Mesenchymal stem cell (in vitro differentiated cells and primary cell): ENCODE results near the gene CD59.

Source experiments
- DNase-seq: peaks from one replicate; pipeline ENCODE4 v3.0.0-alpha.2; 2013
- H2AFZ ChIP-seq: one replicate; pipeline ENCODE4 v1.6.1; 2013; ENCODE audit warnings: low read depth, mild to moderate bottlenecking, control low read depth, inconsistent platforms, low read length, moderate library complexity
- H2AK5ac ChIP-seq: 2 replicates; pipeline ENCODE4 v1.6.1; 2013; ENCODE audit warnings: low read length, moderate library complexity, mild to moderate bottlenecking, inconsistent platforms; ENCODE audit not compliant: severe bottlenecking
- H2BK120ac ChIP-seq: one replicate; pipeline ENCODE4 v1.6.1; 2013; ENCODE audit warnings: low read depth, mild to moderate bottlenecking, inconsistent platforms, low read length, moderate library complexity
- H2BK12ac ChIP-seq, 2 experiments: one replicate each; pipeline ENCODE4 v1.6.1; 2013; ENCODE audit warnings: inconsistent platforms in 2 of 2, low read length in 2 of 2, mild to moderate bottlenecking in 2 of 2, moderate library complexity in 2 of 2, control low read depth in 1 of 2
- H2BK15ac ChIP-seq: one replicate; pipeline ENCODE4 v1.6.1; 2013; ENCODE audit warnings: mild to moderate bottlenecking, low read depth, inconsistent platforms; ENCODE audit not compliant: poor library complexity, severe bottlenecking
- H2BK5ac ChIP-seq: 2 replicates; pipeline ENCODE4 v1.6.1; 2013; ENCODE audit warnings: low read depth, mild to moderate bottlenecking, low read length, control low read depth, inconsistent platforms; ENCODE audit not compliant: poor library complexity, severe bottlenecking
- H3K14ac ChIP-seq, 2 experiments: one replicate each; pipeline ENCODE4 v1.6.1; 2013; ENCODE audit warnings: inconsistent platforms in 2 of 2, low read length in 2 of 2, control low read depth in 1 of 2, mild to moderate bottlenecking in 1 of 2, moderate library complexity in 1 of 2
- H3K18ac ChIP-seq, 2 experiments: one replicate each; pipeline ENCODE4 v1.6.1; 2013; ENCODE audit warnings: inconsistent platforms in 2 of 2, low read length in 2 of 2, control low read depth in 1 of 2, low read depth in 1 of 2, mild to moderate bottlenecking in 1 of 2
- H3K23ac ChIP-seq, 2 experiments: one replicate each; pipeline ENCODE4 v1.6.1; 2013; ENCODE audit warnings: inconsistent platforms in 2 of 2, low read length in 2 of 2, mild to moderate bottlenecking in 2 of 2, moderate library complexity in 2 of 2, control low read depth in 1 of 2
- H3K27ac ChIP-seq: 2 replicates; pipeline ENCODE4 v1.5.1; 2013; ENCODE audit warnings: mild to moderate bottlenecking, moderate library complexity, low read length, control low read depth, inconsistent platforms; ENCODE audit not compliant: poor library complexity, severe bottlenecking
- H3K27me3 ChIP-seq, 2 experiments: 2 replicates each; pipeline versions ENCODE4 v1.6.1 to v1.7.0; 2013; ENCODE audit warnings: low read length in 2 of 2, mild to moderate bottlenecking in 2 of 2, moderate library complexity in 2 of 2, control low read depth in 1 of 2, inconsistent platforms in 1 of 2; ENCODE audit not compliant: control insufficient read depth in 1 of 2, insufficient read depth in 1 of 2
- H3K36me3 ChIP-seq, 2 experiments: 2 replicates each; pipeline versions ENCODE4 v1.6.1 to v1.7.0; 2013; ENCODE audit warnings: low read length in 2 of 2, control low read depth in 1 of 2, inconsistent platforms in 1 of 2, low read depth in 1 of 2, mild to moderate bottlenecking in 1 of 2; ENCODE audit not compliant: insufficient read depth in 2 of 2, control insufficient read depth in 1 of 2
- H3K4ac ChIP-seq, 2 experiments: one replicate each; pipeline ENCODE4 v1.6.1; 2013; ENCODE audit warnings: inconsistent platforms in 2 of 2, low read length in 2 of 2, mild to moderate bottlenecking in 2 of 2, moderate library complexity in 2 of 2, control low read depth in 1 of 2, low read depth in 1 of 2
- H3K4me1 ChIP-seq: 2 replicates; pipeline ENCODE4 v1.6.1; 2013; ENCODE audit warnings: low read depth, low read length, control low read depth; ENCODE audit not compliant: control insufficient read depth, insufficient read depth
- H3K4me2 ChIP-seq: 2 replicates; pipeline ENCODE4 v1.6.1; 2013; ENCODE audit warnings: low read length, mild to moderate bottlenecking, inconsistent platforms; ENCODE audit not compliant: poor library complexity, severe bottlenecking
- H3K4me3 ChIP-seq, 2 experiments: 2 replicates each; pipeline versions ENCODE4 v1.5.1 to v1.7.0; 2013; ENCODE audit warnings: low read length in 2 of 2, mild to moderate bottlenecking in 2 of 2, control low read depth in 1 of 2, low read depth in 1 of 2; ENCODE audit not compliant: insufficient read depth in 1 of 2
- H3K79me1 ChIP-seq: replicated peaks from 2 replicates; pipeline ENCODE4 v1.6.1; 2013; ENCODE audit warnings: mild to moderate bottlenecking, control low read depth, low read length, inconsistent platforms; ENCODE audit not compliant: poor library complexity, severe bottlenecking
- H3K9ac ChIP-seq: 2 replicates; pipeline ENCODE4 v1.7.0; 2013; ENCODE audit warnings: mild to moderate bottlenecking, low read length, moderate library complexity
- H3K9me3 ChIP-seq: 2 replicates; pipeline ENCODE4 v1.7.0; 2013; ENCODE audit warnings: mild to moderate bottlenecking, low read length; ENCODE audit not compliant: control insufficient read depth
- H4K8ac ChIP-seq: one replicate; pipeline ENCODE4 v1.6.1; 2013; ENCODE audit warnings: inconsistent platforms, mild to moderate bottlenecking, low read length, moderate library complexity
- H4K91ac ChIP-seq: one replicate; pipeline ENCODE4 v1.6.1; 2013; ENCODE audit warnings: mild to moderate bottlenecking, low read length, inconsistent platforms
- WGBS: methylation state at CpG from one replicate; pipeline ENCODE4 v1.1.7; 2013; ENCODE audit warnings: mixed read lengths; 5-methylcytosine and 5-hydroxymethylcytosine counted together

The CD59 gene

GRCh38 chr11:33773987-33774735, 37.9 kb upstream of the CD59 start, which contains the start of gene FBXO3:
FBXO3 (minus strand) TSS chr11:33774520; CDS start chr11:33774497, 23 bp downstream.
- H4K8ac ChIP-seq, result peak within 1 kb of the TSS; percentile 87
- peak within 1 kb of the TSS; percentile 95 for H2AFZ ChIP-seq

GRCh38 chr11:33773404-33773986, 37.3 kb upstream of the CD59 start:
- Histone ChIP-seq H3K4me3 (peak overlapping the region; percentile 82 to 90), H2BK5ac (no peak overlapping the region), H2AK5ac (no peak overlapping the region), H4K8ac (peak overlapping the region; percentile 87), H3K9ac (peak overlapping the region; percentile 85), H2BK12ac (no peak overlapping the region), H3K23ac (peak overlapping the region in 1 of 2 experiments; percentile 83), H3K9me3 (no peaks in the 10 kb centered on the region), H3K79me1 (peaks cover 22% of the 10 kb centered on the region), H2BK120ac (no peak overlapping the region), H3K27me3 (peaks cover 0 to 3% of the 10 kb centered on the region in 2 experiments), H3K4me2 (peak overlapping the region; percentile 96), H3K27ac (no peak overlapping the region), H3K4me1 (peaks cover 19% of the 10 kb centered on the region), H3K36me3 (peaks cover 0 to 14% of the 10 kb centered on the region in 2 experiments), H3K4ac (no peak overlapping the region), H3K18ac (no peak overlapping the region), H2BK15ac (no peak overlapping the region), H3K14ac (peak overlapping the region in 1 of 2 experiments; percentile 83), H2AFZ (peak overlapping the region; percentile 89), H4K91ac (no peak overlapping the region)
- peak; percentile 24 for DNase-seq
- WGBS, result 9% methylated on average over 22 of the region's 22 CpGs

More at GRCh38 chr11:33773987-33774735, 37.9 kb upstream of the CD59 start, which contains the start of gene FBXO3:
- no peaks in the 10 kb centered on the region for H3K9me3 ChIP-seq
- H2BK12ac ChIP-seq, result peak within 1 kb of the TSS in 1 of 2 experiments; percentile 7
- WGBS, result under 1% methylated on average over 56 of the region's 64 CpGs
- DNase-seq, result peak; percentile 74
- peaks cover 0 to 3% of the 10 kb centered on the region in 2 experiments for H3K27me3 ChIP-seq
- peak within 1 kb of the TSS; percentile 91 to 93 for H3K18ac ChIP-seq
- peak within 1 kb of the TSS; percentile 69 for H2BK5ac ChIP-seq
- no peak within 1 kb of the TSS for H2BK120ac ChIP-seq
- H3K79me1 ChIP-seq, result peaks cover 22% of the 10 kb centered on the region
- H3K4me3 ChIP-seq, result peak within 1 kb of the TSS; percentile 82 to 90
- peaks cover 0 to 10% of the 10 kb centered on the region in 2 experiments for H3K36me3 ChIP-seq
- H3K9ac ChIP-seq, result peak within 1 kb of the TSS; percentile 88
- H3K4me1 ChIP-seq, result peaks cover 20% of the 10 kb centered on the region
- peak within 1 kb of the TSS; percentile 14 for H3K27ac ChIP-seq
- peak within 1 kb of the TSS; percentile 6 to 83 for H3K14ac ChIP-seq
- H2BK15ac ChIP-seq, result no peak within 1 kb of the TSS
- H3K23ac ChIP-seq, result peak within 1 kb of the TSS in 1 of 2 experiments; percentile 83
- peak within 1 kb of the TSS; percentile 60 to 87 for H3K4ac ChIP-seq
- peak within 1 kb of the TSS; percentile 47 for H2AK5ac ChIP-seq
- peak within 1 kb of the TSS; percentile 96 for H3K4me2 ChIP-seq
- H4K91ac ChIP-seq, result peak within 1 kb of the TSS; percentile 48

- no peak overlapping the region for H4K8ac ChIP-seq
- H2AK5ac ChIP-seq, result no peak overlapping the region
- no peak overlapping the region for H3K27ac ChIP-seq
- no peak overlapping the region for H2BK15ac ChIP-seq
- H3K4me1 ChIP-seq, result peaks cover 13% of the 10 kb centered on the region
- H2BK120ac ChIP-seq, result no peak overlapping the region
- no peak overlapping the region for H4K91ac ChIP-seq
- peaks cover 22% of the 10 kb centered on the region for H3K79me1 ChIP-seq
- H3K18ac ChIP-seq, result no peak overlapping the region
- no peak overlapping the region for H3K4me2 ChIP-seq
- peak overlapping the region in 1 of 2 experiments; percentile 90 for H3K4me3 ChIP-seq
- no peak overlapping the region for H3K23ac ChIP-seq
- no peak overlapping the region for H2BK5ac ChIP-seq
- no peaks in the 10 kb centered on the region for H3K9me3 ChIP-seq
- no peak overlapping the region for H3K4ac ChIP-seq
- DNase-seq, result no peak
- H3K27me3 ChIP-seq, result peaks cover 0 to under 1% of the 10 kb centered on the region in 2 experiments
- no peak overlapping the region for H2BK12ac ChIP-seq
- no peak overlapping the region for H3K9ac ChIP-seq
- H3K36me3 ChIP-seq, result peaks cover 0 to 20% of the 10 kb centered on the region in 2 experiments
- H3K14ac ChIP-seq, result no peak overlapping the region
- H2AFZ ChIP-seq, result no peak overlapping the region
- 86% methylated on average over 1 of the region's 1 CpG for WGBS
Observed at GRCh38 chr11:33772870-33773269, 36.6 kb upstream of the CD59 start.

- Histone ChIP-seq H3K79me1 (peaks cover 22% of the 10 kb centered on the region), H3K4me3 (no peak overlapping the region), H3K4me2 (peak overlapping the region; percentile 10), H3K14ac (no peak overlapping the region), H2BK12ac (no peak overlapping the region), H3K23ac (peak overlapping the region in 1 of 2 experiments; percentile 89), H2BK15ac (no peak overlapping the region), H4K91ac (no peak overlapping the region), H4K8ac (no peak overlapping the region), H3K4ac (no peak overlapping the region), H3K27me3 (no peaks in the 10 kb centered on the region), H2AK5ac (no peak overlapping the region), H3K9me3 (no peaks in the 10 kb centered on the region), H3K4me1 (peaks cover 12% of the 10 kb centered on the region), H2BK5ac (no peak overlapping the region), H3K18ac (peak overlapping the region in 1 of 2 experiments; percentile 48), H3K27ac (no peak overlapping the region), H3K36me3 (peaks cover 0 to 26% of the 10 kb centered on the region in 2 experiments), H2AFZ (no peak overlapping the region), H2BK120ac (no peak overlapping the region), H3K9ac (no peak overlapping the region)
- no peak for DNase-seq
- 79% methylated on average over 4 of the region's 4 CpGs for WGBS
Observed at GRCh38 chr11:33772300-33772699, 36.1 kb upstream of the CD59 start.
